Jurkat, Clone E6-1 (cell line): Measurements from ENCODE around the gene PXN.
"Not testable (repeated sequence)": the region's sequence is repeated elsewhere in the genome, so short reads cannot be mapped to it uniquely, and the experiment has no call there.

ENCODE experiments used
- DNase-seq: peaks from one replicate; pipeline ENCODE4 v3.0.0-alpha.2; 2011; ENCODE audit warnings: low read depth, low spot score
- H3K4me3 ChIP-seq: 2 replicates; pipeline ENCODE4 v1.5.1; 2011; ENCODE audit warnings: mild to moderate bottlenecking, low read length, control low read depth, moderate library complexity

PXN gene

GRCh38 chr12:120264086-120264903 lies 1.2 kb downstream of the PXN start:
- H3K4me3 ChIP-seq: no peak overlapping the region
- DNase-seq: no peak

- no peak overlapping the region for H3K4me3 ChIP-seq
- no peak for DNase-seq
Measured at GRCh38 chr12:120263748-120264085, 1.8 kb downstream of the PXN start.

- H3K4me3 ChIP-seq: no peak overlapping the region
- DNase-seq: no peak
Measured at GRCh38 chr12:120262852-120263747, 2.4 kb downstream of the PXN start.

GRCh38 chr12:120261951-120262851 lies 3.3 kb downstream of the PXN start:
- peak; percentile 24 for DNase-seq
- no peak overlapping the region for H3K4me3 ChIP-seq

- no peak for DNase-seq
- H3K4me3 ChIP-seq: no peak overlapping the region
Measured at GRCh38 chr12:120260607-120261006, 4.9 kb downstream of the PXN start.

- H3K4me3 ChIP-seq: no peak overlapping the region
Measured at GRCh38 chr12:120259418-120260202, 5.9 kb downstream of the PXN start.

GRCh38 chr12:120258323-120258896 lies 7.1 kb downstream of the PXN start:
- H3K4me3 ChIP-seq: no peak overlapping the region
- no peak for DNase-seq

More at GRCh38 chr12:120259418-120260202, 5.9 kb downstream of the PXN start:
- DNase-seq: no peak

- H3K4me3 ChIP-seq: no peak overlapping the region
- no peak for DNase-seq
Measured at GRCh38 chr12:120257041-120257821, 8.3 kb downstream of the PXN start.

GRCh38 chr12:120254809-120255208 lies 10.7 kb downstream of the PXN start:
- DNase-seq: no peak
- H3K4me3 ChIP-seq: no peak overlapping the region

- H3K4me3 ChIP-seq: not testable (repeated sequence)
Measured at GRCh38 chr12:120253313-120253712, 12.2 kb downstream of the PXN start.

GRCh38 chr12:120252071-120252906 lies 13.2 kb downstream of the PXN start:
- H3K4me3 ChIP-seq: no peak overlapping the region
- peak; percentile 87 for DNase-seq

More at GRCh38 chr12:120253313-120253712, 12.2 kb downstream of the PXN start:
- peak; percentile 42 for DNase-seq

GRCh38 chr12:120251364-120252070 lies 14.0 kb downstream of the PXN start:
- H3K4me3 ChIP-seq, DNase-seq: not testable (repeated sequence)

GRCh38 chr12:120249875-120250795 lies 15.4 kb downstream of the PXN start:
- no peak overlapping the region for H3K4me3 ChIP-seq
- DNase-seq: no peak

GRCh38 chr12:120249266-120249874 lies 16.2 kb downstream of the PXN start:
- no peak for DNase-seq
- no peak overlapping the region for H3K4me3 ChIP-seq

GRCh38 chr12:120247621-120248030 lies 17.9 kb downstream of the PXN start:
- no peak overlapping the region for H3K4me3 ChIP-seq

More at GRCh38 chr12:120247621-120248030, 17.9 kb downstream of the PXN start:
- no peak for DNase-seq
